MCF 10A (cell line): ENCODE results near the gene USB1. TPM values are rescaled to one million over a fixed set of nuclear protein-coding genes. Genes with fewer than 3 reads are reported as not detected.

Experiments
- Bru-seq: library from RNA; stranded (reverse); fragments of 400-500 nt; gene quantifications from one replicate; lab custom pipeline; 2021; lab: Mats Ljungman, UMichigan
- BruChase-seq, 2 experiments: library from RNA; stranded (reverse); fragments of 400-500 nt; gene quantifications; one replicate each; lab custom pipeline; 2021; lab: Mats Ljungman, UMichigan
- BruUV-seq: library from RNA; stranded (reverse); fragments of 400-500 nt; replicated peaks from 2 replicates; lab custom pipeline; 2021; lab: Mats Ljungman, UMichigan
- CTCF ChIA-PET: fragments of 300-600 bp; sonication (Branson Sonifier 250); formaldehyde crosslinking; extraction: SDS; loops from one replicate; lab custom pipeline; 2021; ENCODE audit warnings: antibody characterized with exemption, inconsistent platforms; lab: Yijun Ruan, JAX
- POLR2A ChIA-PET: fragments of 300-600, 350-650 bp; sonication (Branson Sonifier 250); formaldehyde crosslinking; extraction: SDS; loops from one replicate; lab custom pipeline; 2020; ENCODE audit warnings: antibody characterized with exemption, inconsistent platforms; lab: Yijun Ruan, JAX
- DNase-seq: peaks from one replicate; pipeline ENCODE4 v3.0.0-alpha.2; 2018; ENCODE audit not compliant: unreplicated experiment
- H3K27ac Mint-ChIP-seq: one replicate; pipeline ENCODE4 v1.8.0; 2022; ENCODE audit warnings: mild to moderate bottlenecking, low read depth, mixed read lengths; ENCODE audit not compliant: unreplicated experiment
- H3K27me3 Mint-ChIP-seq: one replicate; pipeline ENCODE4 v1.8.0; 2022; ENCODE audit warnings: mixed read lengths; ENCODE audit not compliant: insufficient read depth, unreplicated experiment
- H3K36me3 Mint-ChIP-seq: one replicate; pipeline ENCODE4 v1.8.0; 2022; ENCODE audit warnings: mild to moderate bottlenecking, moderate library complexity, mixed read lengths; ENCODE audit not compliant: insufficient read depth, unreplicated experiment
- H3K4me1 Mint-ChIP-seq: one replicate; pipeline ENCODE4 v1.8.0; 2022; ENCODE audit warnings: mixed read lengths; ENCODE audit not compliant: insufficient read depth, unreplicated experiment
- H3K4me3 Mint-ChIP-seq: one replicate; pipeline ENCODE4 v1.8.0; 2022; ENCODE audit warnings: mild to moderate bottlenecking, moderate library complexity, mixed read lengths; ENCODE audit not compliant: unreplicated experiment
- H3K9me3 Mint-ChIP-seq: one replicate; pipeline ENCODE4 v1.8.0; 2022; ENCODE audit warnings: mixed read lengths; ENCODE audit not compliant: unreplicated experiment
- CTCF ChIP-seq: fragments of 200-600 bp; IDR thresholded peaks from one replicate; pipeline ENCODE4 v1.8.0; 2022; ENCODE audit warnings: antibody characterized with exemption, mild to moderate bottlenecking; ENCODE audit not compliant: unreplicated experiment
- intact Hi-C: fragments of 100-400 bp; cut with micrococcal nuclease; formaldehyde crosslinking; loops from 2 replicates; pipeline ENCODE4 v1.14.1; 2022
- long read RNA-seq: library from polyadenylated mRNA; stranded (forward); transcript quantifications from one replicate; pipeline ENCODE4 v2.0.0, GENCODE V29; 2022
- total RNA-seq: library from RNA; stranded (reverse); gene quantifications from 2 replicates; pipeline ENCODE4 v1.2.3, GENCODE V29; 2022

USB1 gene
- total RNA-seq (49.2 and 57.1 TPM in 2 replicates), Bru-seq, nascent RNA (percentile 64 among the genes with signal in this experiment), BruChase-seq, experiment 1, labeled RNA remaining after a 6-hour chase (percentile 80 among the genes with signal in this experiment), BruChase-seq, experiment 2, labeled RNA remaining after a 2-hour chase (percentile 72 among the genes with signal in this experiment)
- long read RNA-seq, transcript USB1-202 (4 exons, 1,217 nt) = minor isoform, 5 of 148 reads
- long read RNA-seq, transcript USB1-201 (7 exons, 2,282 nt) = major isoform, 119 of 148 reads
- long read RNA-seq, partial matches to known transcripts = 12 of 148 reads
- long read RNA-seq, other reads (novel, unspliced or antisense) = 8 of 148 reads

DNA sequence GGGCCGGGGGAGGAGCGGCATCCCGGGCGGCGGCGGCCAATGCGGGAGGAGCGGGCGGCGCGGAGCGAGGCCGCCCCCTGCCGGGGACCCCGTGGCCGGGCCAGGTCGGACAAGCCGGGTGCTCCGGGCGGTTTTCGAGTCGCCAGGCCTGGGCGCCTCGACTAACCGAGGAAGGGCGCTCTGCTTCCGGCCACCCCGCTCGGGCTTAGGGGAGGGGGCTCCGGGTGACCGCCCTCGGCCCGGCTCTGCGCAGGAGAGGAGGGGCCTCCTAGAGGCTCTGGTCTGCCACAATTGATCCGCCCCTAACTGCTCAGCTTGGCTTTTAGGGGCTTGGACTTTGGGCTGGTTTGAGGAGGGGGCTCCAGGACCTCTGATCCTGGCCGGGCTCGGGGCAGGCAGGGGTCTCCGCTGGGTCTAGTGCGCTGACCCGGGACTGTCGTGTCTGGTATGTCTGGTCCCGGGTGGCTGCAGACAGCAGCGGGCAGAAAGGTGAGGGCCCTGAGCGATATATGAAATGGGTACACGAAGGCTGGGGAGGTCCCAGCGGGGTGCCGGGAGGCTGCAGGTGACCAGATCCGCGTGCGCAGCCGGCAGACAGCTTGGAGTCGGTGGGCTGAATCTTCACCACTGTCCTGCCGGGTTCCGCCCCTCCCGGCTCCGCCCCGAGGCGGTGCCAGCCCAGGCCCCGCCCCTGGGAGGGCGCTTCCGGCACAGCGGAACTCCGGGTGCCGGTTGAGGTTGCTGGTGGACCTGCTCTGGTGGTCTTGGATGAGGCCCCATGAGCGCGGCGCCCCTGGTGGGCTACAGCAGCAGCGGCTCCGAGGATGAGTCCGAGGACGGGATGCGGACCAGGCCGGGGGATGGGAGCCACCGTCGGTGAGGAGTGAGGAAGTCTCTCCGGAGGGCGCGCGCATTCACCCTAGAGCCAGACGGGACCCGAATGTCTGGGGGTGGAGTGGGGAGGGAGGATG, at the start of gene USB1:
USB1 (plus strand) TSS at position 702 of the 971 bp plus-strand sequence; CDS start at position 779, 77 bp downstream.
- H3K4me3 Mint-ChIP-seq = peak within 1 kb of the TSS; percentile 86
- DNase-seq = peak; percentile 82
- peak; percentile 82 for TF ChIP-seq CTCF
- intact Hi-C loops = loop anchor here (1.0 to 2.0 kb wide), 3 partner anchors 102 to 244 kb away; partner anchors contain the start of gene KIFC3
- H3K4me1 Mint-ChIP-seq = peaks cover 28% of the 10 kb centered on the region
- no TSS peak for BruUV-seq
- no peaks in the 10 kb centered on the region for H3K9me3 Mint-ChIP-seq
- CTCF ChIA-PET = interaction anchor here (0.6 to 7.0 kb wide), 9 partner anchors 9 to 220 kb away, joined by 3 to 88 read pairs (median 3); no protein-coding TSS in a partner anchor
- H3K36me3 Mint-ChIP-seq = peaks cover 53% of the 10 kb centered on the region
- POLR2A ChIA-PET = interaction anchor here (0.8 to 3.7 kb wide), 16 partner anchors 10 to 473 kb away, joined by 3 to 17 read pairs (median 4); partner anchors contain the start of genes CFAP20 and KATNB1
- H3K27ac Mint-ChIP-seq = peak within 1 kb of the TSS; percentile 29
- no peaks in the 10 kb centered on the region for H3K27me3 Mint-ChIP-seq

DNA sequence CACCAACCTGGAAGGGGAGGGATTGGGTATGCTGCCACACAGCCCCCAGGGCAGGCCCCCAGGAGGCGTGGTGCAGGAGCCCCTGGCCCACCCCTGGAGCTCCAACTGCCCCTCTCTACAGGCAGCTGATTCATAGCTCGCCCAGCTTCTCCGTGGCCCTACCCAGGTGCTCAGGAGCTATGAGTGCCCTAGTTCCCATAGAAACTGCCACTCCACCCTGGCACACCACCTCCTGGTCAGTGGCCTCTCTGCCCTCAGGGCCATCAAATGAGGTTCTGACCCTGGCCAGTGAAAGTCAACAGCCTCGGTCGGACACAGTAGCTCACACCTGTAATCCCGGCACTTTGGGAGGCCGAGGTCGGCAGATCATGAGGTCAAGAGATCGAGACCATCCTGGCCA, 48.3 kb upstream of the USB1 start:
- BruUV-seq = no TSS peak
- no peaks in the 10 kb centered on the region for H3K36me3 Mint-ChIP-seq
- no peaks in the 10 kb centered on the region for H3K27me3 Mint-ChIP-seq
- CTCF ChIA-PET = interaction anchor here (0.6 kb wide), 2 partner anchors 237 to 559 kb away, joined by 3 read pairs; no protein-coding TSS in a partner anchor
- no peak for TF ChIP-seq CTCF
- no peak for DNase-seq
- H3K4me3 Mint-ChIP-seq = no peak overlapping the region
- POLR2A ChIA-PET = no interaction called here
- no peak overlapping the region for H3K27ac Mint-ChIP-seq
- no peaks in the 10 kb centered on the region for H3K9me3 Mint-ChIP-seq
- H3K4me1 Mint-ChIP-seq = peaks cover 10% of the 10 kb centered on the region
- intact Hi-C loops = no loop called here

- Mint-ChIP-seq H3K4me1 (peaks cover 10% of the 10 kb centered on the region), H3K9me3 (no peaks in the 10 kb centered on the region), H3K27ac (no peak overlapping the region), H3K4me3 (no peak overlapping the region), H3K36me3 (no peaks in the 10 kb centered on the region), H3K27me3 (no peaks in the 10 kb centered on the region)
- POLR2A ChIA-PET = no interaction called here
- intact Hi-C loops = no loop called here
- no TSS peak for BruUV-seq
- CTCF ChIA-PET = interaction anchor here (0.7 kb wide), 1 partner anchor 21 kb away, joined by 4 read pairs; no protein-coding TSS in a partner anchor
- TF ChIP-seq CTCF = no peak
- no peak for DNase-seq
These were observed 47.4 kb upstream of the USB1 start for GRCh38 chr16:57953857-57954256.
